Panc1 (cell line): Measurements from ENCODE around the gene IL36RN.

Experiments used
- CTCF ChIP-seq: fragments of 450-650 bp; IDR thresholded peaks from 2 replicates; pipeline ENCODE4 v1.5.1; 2017; ENCODE audit warnings: mild to moderate bottlenecking
- POLR2AphosphoS5 ChIP-seq: IDR thresholded peaks from 2 replicates; pipeline ENCODE4 v1.6.1; 2012; ENCODE audit warnings: mild to moderate bottlenecking, low read depth, low read length, moderate library complexity
- REST ChIP-seq, 2 experiments: IDR thresholded peaks; 2 replicates each; pipeline ENCODE4 v1.6.1; 2011 to 2012; ENCODE audit warnings: low read depth in 2 of 2, control low read depth in 1 of 2, low read length in 1 of 2, mild to moderate bottlenecking in 1 of 2, moderate library complexity in 1 of 2; ENCODE audit not compliant: insufficient read depth in 1 of 2

- TF ChIP-seq CTCF (no peak), REST (IDR thresholded peaks at IDR 0.05; ENCODE audit: insufficient read depth in 1 of 2, low read depth in 2 of 2, low read length in 1 of 2) (no peak), POLR2AphosphoS5 (no peak)
Observed at GRCh38 chr2:113058998-113059960, at the start of gene IL36RN.
